Activated naive CD4-positive, alpha-beta T cell (primary cell): ENCODE measurements around the gene IRF6.
A peak's percentile ranks its signal among the peaks of the same experiment; 100 is the strongest.

Experiments
- DNase-seq, 4 experiments: peaks; one replicate each; lab custom pipeline; 2025; lab: John Stamatoyannopoulos, UW

The IRF6 gene

DNA sequence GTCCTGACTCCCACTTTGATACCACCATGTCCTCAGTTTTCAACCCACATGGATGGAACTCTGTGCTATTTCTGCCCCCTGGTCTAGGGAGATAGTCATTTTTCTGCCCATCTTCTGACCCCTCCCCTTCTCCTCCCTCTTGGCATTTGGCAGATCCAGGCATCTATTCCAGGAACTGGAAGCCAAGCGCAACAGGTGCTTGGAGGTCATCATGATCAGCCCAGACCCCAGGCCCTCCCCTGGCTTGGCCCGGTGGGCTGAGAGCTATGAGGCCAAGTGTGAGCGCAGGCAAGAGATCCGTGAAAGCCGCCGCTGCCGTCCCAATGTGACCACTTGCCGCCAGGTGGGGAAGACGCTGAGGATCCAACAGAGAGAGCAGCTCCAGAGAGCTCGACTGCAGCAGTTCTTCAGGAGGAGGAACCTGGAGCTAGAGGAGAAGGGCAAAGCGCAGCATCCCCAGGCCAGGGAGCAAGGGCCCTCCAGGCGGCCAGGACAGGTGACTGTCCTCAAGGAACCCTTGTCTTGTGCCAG is 46.0 kb downstream of the IRF6 start:
- no peak for DNase-seq

DNA sequence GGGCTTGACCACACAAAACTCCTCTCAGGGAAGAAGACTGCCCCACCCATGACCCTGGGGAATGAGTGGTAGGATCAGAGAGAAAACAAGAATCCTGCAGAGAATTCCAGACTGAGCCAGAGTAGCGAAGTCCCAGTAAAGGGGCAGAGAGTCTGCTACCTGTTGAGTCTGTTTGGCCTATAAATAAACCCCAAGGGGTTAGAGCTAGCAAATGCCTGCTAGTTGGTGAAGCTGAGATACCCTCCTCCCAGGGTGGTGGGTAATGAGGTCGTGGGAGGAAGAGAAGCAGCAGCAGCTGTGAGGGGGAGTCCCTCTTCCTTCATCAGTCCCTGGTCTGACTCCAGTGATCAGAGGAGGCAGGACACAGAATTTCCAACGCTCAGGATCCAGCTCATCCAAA is 47.5 kb downstream of the IRF6 start:
- DNase-seq: no peak

DNA sequence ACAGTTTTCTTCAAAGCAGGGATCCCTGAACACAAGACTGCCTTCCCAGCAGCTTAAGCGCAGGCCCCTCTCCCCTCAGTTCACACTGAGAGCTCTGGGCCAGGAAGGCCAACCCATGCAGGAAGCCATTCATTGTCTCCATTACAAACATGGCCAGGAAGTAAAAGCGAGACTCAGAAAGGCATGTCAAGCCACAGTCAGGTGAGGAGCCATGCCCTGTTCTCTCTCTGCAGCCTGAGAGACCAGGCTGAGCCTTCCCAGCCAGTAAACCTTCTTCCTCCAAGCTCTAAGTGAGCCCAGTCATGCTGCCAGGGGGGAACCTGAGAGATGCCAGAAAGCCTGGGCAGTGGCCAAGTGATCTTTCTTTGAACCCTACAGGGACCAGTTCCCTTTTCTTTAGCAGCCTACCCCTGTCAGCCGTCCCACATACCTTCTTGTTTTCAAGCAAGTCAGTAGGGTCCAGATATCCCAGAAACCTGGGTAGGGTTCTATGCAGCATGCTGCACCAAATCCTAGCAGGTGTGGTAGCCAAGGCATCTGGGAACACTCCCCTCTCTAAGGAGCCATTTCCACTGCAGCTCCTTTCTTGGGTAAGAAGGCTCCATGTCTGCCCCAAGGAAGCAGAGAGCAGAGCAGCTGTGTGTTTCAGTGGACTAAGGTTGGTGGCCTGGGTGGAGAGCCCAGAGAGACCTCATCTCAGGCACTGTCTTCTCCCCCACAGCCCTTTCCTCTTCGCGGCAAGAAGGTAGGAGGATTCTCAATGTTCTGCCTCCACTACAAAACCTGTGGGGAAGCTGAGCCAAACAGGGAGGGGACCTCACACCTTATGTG is 49.1 kb downstream of the IRF6 start:
- DNase-seq: no peak

DNA sequence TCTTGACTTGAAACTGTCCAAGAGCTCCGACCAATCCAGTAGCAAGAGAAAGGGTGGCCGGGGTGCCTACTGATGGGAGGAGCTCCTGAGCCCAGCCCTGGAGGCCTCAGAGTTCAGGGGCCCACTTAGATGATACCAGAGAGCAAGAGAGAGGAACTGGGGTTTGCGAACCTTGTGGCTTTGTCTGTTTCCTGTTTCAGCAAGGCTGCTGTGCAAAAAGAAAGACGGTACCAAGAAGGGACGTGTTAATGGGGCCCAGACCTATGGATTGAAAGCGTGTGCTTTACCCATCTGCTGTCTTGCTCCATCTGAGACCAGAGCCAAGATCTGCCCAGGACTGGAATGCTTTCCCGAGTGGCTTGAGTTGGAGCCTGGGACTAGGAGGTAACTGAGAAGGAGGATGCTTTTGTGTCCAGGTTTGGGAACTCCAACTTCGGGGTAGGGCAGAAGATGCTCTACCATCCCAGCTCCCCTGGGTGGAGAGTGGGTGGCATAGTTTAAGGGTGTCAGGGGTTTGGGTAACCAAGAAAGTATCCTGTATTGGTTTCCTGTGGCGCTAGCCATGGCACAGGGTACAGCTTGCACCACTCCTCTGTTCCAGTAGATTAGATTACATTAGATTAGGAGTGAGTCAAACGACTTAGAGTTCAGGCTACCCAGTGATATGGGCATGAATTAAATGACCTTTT is 49.9 kb downstream of the IRF6 start, which contains the start of gene TRAF3IP3:
TSS of gene TRAF3IP3 (plus strand) at position 128 of the 689 bp plus-strand sequence. CDS start 3,987 bp downstream, outside the sequence.
- peak; percentile 23 to 61 (median 43) for DNase-seq

DNA sequence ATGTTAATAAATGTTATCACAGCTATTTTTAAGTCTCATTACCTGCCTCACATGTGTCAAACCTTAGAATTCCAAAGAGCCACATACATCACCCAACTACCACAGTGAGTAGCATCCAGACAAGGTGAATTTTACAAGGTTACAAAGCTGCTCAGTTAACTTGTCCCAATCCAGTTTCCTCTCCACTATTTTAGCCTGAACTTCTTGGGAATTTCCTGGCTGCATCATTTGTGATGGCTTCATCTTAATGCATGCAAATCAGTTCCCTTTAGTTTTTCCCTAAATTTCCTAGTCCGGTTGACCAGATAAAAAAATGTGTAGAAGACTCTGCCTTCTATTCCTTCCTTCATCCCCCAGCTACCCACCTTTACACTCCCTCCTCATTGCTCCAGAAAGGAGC is 50.7 kb downstream of the IRF6 start:
- DNase-seq: no peak

DNA sequence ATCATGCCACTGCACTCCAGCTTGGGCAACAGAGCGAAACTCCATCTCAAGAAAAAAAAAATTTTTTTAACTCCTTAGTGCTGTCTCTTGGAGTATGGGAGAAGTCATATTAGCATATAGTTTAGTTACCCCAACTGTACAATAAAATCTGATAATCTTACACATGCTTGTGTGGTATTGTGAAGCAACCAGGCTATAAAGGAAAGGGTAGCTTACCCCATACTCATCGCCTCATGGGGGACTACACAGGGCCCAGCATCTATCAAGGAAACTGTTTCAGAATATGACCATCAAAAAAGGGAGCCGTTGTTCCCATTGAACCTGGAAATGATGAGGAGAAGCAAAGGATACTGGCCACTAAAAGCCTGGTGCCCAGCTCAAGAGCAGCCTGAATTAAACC is 53.1 kb downstream of the IRF6 start:
- no peak for DNase-seq

DNA sequence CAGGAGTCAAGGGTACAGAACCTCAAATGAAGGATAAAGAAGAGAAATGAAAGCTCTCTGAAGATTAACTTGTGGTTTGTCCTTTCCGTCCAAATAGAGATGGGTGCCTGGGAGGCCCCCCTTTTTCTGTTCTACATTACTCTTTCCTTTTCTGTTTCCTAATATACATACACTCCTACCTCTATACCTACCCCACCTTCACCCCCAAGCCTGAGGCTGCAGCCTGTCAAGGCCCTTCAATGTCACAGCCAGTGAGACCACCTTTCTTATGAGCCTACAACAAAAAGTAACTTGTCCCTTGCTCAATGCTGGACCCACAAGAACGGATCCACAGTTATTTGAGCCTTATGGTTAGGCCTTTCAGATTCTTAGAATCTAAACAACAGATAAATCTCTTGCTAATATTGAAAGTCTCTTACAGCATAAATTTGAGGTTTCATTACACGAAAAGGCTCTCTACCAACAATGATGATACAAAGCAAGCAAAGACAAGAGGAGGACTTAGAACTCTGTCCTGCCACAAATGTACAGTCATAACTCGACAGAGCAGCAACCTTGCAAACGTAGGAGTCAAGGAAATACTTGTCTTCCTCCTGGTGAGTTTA is 54.2 kb downstream of the IRF6 start:
- no peak for DNase-seq

DNA sequence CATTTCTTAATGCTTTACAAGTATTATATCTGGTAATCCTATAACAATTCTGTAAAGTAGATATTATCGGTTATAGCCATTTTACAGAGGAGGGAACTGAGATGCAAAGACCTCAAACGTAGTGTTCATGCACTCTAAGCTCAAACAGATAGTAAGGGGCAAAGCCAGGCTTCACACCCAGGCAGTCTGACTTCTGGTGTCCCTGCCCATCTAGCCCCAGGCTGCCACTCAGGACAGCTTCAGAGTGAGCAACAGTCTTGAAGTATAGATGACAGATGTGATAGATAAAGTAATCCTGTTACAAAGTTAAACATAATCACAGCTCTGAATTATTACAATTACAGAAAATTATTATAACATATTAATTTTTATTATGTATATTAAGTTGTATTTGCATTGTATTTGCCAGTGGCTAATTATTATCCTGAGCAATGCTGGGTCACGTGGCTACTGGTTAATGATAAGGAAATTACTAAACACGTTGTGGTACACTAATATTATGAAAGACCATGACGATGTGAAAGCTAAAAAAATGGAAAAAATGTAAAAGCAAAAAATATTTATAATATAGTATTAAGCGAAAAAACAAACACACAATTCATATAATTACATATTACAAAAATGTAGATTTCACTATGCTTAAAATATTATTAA is 56.1 kb downstream of the IRF6 start:
- no peak for DNase-seq

DNA sequence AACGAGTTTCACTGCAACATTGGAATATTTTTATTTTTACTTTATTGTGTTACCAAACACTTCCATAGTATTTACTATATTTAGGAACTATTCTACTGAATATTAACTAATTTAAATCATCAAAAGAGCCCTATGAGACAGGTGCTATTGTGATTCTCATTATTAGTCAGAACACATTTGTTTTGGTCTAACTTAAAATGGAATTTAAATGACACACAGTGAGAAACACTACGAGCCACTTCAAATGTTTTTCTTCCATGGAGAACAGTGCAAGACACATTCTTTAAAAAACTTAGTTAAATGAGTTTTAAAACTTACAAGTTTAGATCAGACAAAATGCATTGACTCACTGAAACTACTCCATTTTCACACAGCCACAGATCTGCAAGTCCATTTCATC is 56.7 kb downstream of the IRF6 start:
- no peak for DNase-seq

DNA sequence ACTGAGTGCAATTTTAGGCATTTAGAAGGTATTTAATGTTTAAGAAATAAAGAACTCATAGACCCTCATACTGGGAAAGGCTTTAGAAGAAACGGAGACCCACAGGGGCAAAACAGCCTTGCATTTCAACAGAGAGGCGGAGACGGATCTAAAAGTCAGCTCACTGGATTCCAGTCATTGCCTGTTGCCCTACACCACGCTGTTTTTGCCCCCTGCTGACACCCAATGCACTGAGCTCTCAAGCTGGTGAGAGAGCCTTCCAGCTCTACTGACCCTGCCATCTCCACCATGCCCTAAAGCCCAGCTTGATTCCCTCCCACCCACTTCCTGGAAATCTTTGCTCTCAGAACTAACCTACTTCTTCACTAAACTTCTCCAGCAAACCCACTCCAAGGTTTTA is 57.3 kb downstream of the IRF6 start:
- DNase-seq: no peak

DNA sequence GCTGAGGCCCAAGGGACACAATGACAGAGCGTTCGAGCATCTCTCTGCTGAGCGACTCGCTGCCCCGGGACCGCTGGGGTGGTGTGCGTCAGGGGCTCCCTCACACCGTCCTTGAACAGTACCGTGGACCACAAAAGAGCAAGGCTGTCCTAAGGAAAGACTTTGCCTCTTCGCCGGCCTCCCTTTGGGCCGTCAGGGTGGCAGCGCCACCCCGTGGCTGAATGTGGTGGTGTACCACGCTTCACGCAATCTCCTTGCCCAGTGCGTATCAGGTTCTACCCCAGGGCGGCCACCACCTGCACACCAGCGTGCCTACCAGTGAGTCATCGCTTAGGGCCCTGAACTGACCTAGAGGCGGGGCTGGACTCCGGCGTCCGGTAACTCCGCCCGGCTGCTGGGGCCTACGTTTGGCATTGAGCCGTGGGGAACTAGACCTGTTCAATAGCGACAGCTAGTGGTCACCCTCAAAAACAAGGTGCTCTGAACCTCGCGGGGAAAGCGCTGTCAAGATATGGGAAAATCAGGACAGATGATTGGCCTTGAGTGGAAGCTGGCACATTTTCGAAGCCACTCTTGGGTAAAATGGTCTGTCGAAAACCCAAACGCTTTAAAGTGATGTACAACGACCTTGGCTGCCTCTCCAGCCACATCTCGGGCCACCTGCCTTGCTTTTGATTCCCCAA is 58.2 kb downstream of the IRF6 start:
- DNase-seq: peak; percentile 67 to 76 (median 74)

DNA sequence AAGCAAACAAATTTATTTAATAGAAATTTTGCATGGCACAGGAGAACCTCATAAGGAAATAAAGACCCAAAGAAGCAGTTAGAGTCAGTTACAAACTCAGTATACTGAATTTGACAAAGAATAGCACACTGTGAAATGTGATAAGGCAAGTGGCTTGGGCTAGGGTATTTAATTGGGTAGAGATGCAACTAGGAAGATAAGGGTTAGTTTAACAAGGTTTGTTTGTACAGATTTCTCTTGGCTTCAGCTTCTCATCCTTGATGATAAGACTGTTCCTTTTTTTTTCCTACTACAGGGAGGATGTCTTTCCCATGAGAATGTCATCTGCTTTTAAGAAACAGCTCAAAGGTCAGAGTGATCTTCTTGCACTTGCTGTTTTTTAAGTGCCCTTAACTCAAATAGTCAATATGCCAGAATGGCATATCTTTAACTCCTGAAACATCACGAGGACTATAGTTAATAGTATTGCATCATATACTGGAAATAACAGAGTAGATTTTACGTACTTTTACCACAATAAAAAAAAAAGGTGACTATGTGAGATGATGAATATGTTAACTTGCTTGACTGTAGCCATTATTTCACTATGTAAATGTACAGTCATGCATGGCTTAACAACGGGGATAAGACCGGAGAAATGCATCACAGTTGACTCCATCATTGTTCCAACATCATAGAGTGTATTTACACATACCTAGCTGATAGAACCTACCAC is 59.3 kb downstream of the IRF6 start:
- DNase-seq: no peak

DNA sequence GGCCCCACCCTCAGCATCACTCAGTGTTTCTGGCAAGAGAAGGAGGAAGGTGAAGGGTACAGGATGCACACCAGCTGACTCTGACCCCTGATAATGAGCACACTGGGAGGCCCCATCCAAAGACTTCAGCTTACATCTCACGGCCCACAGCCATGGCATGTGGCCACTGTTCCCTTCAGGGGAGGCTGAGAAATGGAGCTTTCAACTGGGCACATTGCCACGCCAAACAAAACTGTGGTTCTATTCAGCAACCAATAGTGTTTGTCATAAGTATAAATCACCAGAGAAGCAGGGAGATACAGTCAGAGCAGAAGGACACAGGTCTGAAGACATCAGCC is 62.8 kb downstream of the IRF6 start:
- no peak for DNase-seq

DNA sequence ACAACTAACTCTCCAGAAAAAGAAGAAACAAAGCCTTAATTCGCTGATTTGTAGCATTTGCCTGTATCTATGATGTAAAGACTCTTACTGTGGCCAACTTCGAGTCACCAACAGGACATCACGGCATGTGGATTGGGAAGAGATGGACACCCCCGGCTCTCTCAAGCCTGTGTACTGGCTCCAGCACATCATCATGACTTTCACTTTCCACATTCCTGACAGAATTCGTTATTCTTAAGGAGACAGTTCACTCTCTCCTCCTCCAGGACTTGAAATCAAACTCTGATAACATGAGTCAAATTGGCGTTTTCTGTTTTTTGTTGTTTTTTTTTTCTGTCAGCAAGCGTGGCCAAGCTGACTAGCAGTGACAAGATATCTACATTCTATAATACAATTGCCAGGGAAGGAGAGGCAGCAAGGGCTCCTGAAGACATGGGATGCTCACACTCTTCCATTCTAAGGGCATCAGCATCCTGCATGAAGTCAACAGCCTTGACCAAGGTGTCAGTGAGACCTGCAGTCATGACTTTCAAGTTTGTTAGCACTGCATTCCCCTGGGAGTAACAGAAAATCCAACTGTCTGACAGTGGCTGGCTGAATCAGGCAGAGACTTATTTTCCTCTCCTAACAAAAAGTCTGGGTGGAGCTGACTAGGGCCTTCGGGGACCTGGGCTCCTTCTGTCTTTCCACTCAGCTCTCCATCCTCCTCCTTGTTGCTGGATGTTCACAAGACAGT is 63.4 kb downstream of the IRF6 start:
- no peak for DNase-seq

DNA sequence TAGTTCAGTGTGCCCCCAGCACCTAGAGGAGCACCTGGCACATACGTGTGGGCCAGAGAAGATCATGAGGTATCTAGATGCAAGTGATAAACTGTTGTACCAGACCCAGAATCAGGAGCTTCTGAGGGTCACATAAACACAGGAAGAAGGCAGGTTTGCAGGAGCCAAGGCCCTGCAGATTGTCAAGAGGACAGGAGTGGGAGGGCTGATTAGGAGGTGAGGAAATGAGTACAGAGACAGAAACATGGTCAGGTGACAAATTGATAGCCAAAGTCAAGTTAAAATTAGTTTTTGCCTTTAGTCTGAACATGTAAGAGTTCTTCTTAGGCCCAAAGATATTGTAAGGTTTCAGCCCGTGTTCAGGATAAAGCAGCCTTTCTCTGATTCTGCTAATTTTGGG is 64.1 kb downstream of the IRF6 start:
- DNase-seq: no peak

DNA sequence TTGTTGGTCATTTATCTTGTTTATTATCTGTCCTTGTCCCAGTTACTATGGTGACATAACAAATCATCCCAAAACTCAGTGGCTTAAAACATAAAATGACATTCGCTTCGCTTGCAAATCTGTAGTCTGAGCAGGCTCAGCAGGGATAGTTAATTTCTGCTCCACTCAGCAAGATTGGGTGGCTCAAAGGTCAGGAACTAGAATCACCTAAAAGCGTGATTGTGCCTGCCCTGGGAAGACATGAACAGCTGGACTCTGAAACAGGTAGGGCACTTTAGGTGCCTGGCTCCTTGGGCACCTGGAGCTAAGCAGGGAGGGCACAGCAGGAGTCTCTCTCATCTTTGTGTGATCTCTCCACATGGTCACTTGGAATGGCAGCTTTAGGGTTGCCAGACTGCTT is 64.7 kb downstream of the IRF6 start:
- no peak for DNase-seq

DNA sequence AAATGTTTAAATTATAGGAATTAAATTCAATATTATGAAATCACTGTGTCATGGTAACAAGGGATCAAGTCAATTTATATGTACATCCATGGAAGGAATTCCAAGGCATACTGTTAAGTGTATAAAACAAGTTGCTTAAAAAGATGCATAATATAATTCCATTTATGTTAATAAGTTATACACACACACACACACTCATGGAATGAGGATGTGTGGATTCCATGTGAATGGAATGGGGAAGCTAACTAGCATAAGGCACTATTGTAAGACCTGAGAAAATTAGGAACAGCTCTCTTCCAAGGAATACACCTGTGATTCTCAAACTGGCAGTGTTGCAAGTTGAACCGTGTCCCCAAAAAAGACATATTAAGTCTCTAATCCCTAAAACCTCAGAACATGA is 67.7 kb downstream of the IRF6 start:
- no peak for DNase-seq

DNA sequence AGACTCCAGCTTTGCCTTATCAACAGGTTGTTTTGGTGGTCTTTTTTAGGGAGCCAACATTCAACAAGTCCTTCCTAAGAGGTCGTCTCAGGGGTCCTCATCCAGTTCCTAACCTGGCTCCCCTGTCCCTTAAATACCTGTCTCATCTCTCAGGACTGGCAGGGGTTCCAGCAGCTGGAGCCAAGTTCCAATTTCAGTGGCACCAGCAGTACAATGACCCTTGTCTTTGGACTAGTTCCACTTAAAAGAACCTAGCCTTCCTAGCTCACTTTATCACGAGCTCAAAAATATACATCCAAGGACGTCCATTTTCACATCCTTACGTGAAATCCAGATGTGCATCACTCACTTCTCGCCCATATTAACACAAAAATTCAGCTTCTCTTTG is 68.8 kb downstream of the IRF6 start:
- DNase-seq: no peak

DNA sequence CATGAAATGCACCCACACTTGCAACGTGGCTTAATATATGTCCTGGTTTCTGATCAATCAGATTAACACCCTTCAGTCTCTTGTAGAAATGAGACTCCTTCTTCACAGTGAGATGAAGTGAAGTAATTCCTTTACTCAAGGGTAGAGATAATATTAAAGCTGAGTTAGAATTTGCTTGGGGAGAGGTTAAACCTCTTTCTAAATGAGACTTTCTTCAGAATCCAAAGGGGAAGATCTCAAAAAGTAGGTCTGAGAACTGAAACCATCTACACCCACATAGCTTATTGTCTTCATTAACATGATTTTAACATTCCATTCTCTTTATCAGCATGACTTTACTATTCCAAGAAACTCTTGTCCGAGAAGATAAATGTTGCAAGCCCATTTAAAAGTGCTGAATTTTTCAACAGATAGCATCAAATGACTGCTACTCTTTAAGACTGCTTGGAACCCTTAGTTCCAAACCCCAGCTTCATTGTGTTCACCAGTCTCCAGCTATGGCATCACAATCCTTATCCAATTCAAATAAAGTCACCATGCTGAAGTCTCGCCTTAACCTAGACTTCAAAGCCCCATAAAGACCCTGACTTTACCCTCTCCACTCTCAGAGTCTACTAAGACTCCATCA is 69.3 kb downstream of the IRF6 start:
- no peak for DNase-seq
